HG03469 (cell line): ENCODE measurements around the gene HIPK2.
"Not testable (repeated sequence)": the region's sequence is repeated elsewhere in the genome, so short reads cannot be mapped to it uniquely, and the experiment has no call there.

Experiments used
- ATAC-seq: cut with Tn5 transposase; IDR thresholded peaks from one replicate; pipeline ENCODE4 v1.9.1; 2021; ENCODE audit warnings: mild to moderate bottlenecking, moderate library complexity, moderate number of reproducible peaks; ENCODE audit not compliant: unreplicated experiment

The HIPK2 gene

GRCh38 chr7:139635526-139636302 is 142.1 kb downstream of the HIPK2 start:
- ATAC-seq, result no peak

- ATAC-seq, result no peak
These were observed 143.7 kb downstream of the HIPK2 start for GRCh38 chr7:139634087-139634486.

- ATAC-seq, result no peak
These were observed 146.2 kb downstream of the HIPK2 start for GRCh38 chr7:139631520-139632031.

GRCh38 chr7:139630643-139631519 is 146.9 kb downstream of the HIPK2 start:
- no peak for ATAC-seq

GRCh38 chr7:139629392-139630082 is 148.3 kb downstream of the HIPK2 start:
- ATAC-seq, result no peak

GRCh38 chr7:139627831-139628230 is 150.0 kb downstream of the HIPK2 start:
- no peak for ATAC-seq

GRCh38 chr7:139626817-139627216 is 151.0 kb downstream of the HIPK2 start:
- no peak for ATAC-seq

GRCh38 chr7:139623518-139623917 is 154.3 kb downstream of the HIPK2 start:
- ATAC-seq, result no peak

GRCh38 chr7:139620676-139621344 is 157.0 kb downstream of the HIPK2 start:
- ATAC-seq, result no peak

GRCh38 chr7:139619367-139619657 is 158.5 kb downstream of the HIPK2 start:
- ATAC-seq, result no peak

- no peak for ATAC-seq
These were observed 159.1 kb downstream of the HIPK2 start for GRCh38 chr7:139618482-139619366.

GRCh38 chr7:139617074-139617473 is 160.7 kb downstream of the HIPK2 start:
- ATAC-seq, result no peak

GRCh38 chr7:139614886-139615285 is 162.9 kb downstream of the HIPK2 start:
- ATAC-seq, result no peak

- no peak for ATAC-seq
These were observed 163.8 kb downstream of the HIPK2 start for GRCh38 chr7:139613971-139614411.

- not testable (repeated sequence) for ATAC-seq
These were observed 166.2 kb downstream of the HIPK2 start for GRCh38 chr7:139611556-139611955.

GRCh38 chr7:139610595-139610994 is 167.2 kb downstream of the HIPK2 start:
- no peak for ATAC-seq

GRCh38 chr7:139603896-139604295 is 173.9 kb downstream of the HIPK2 start:
- no peak for ATAC-seq

GRCh38 chr7:139603282-139603681 is 174.5 kb downstream of the HIPK2 start:
- no peak for ATAC-seq

- no peak for ATAC-seq
These were observed 175.6 kb downstream of the HIPK2 start for GRCh38 chr7:139602143-139602722.
